PC-9 (cell line): ENCODE data around the gene PGK2.

ENCODE experiments used
- CTCF ChIP-seq: fragments of 200-600 bp; sonication (generic); conservative IDR thresholded peaks from 2 replicates; pipeline ENCODE4 v1.6.1; 2017; ENCODE audit warnings: mixed run types, antibody characterized with exemption, mild to moderate bottlenecking, moderate library complexity
- EZH2 ChIP-seq: fragments of 200-600 bp; sonication (generic); IDR thresholded peaks from 2 replicates; pipeline ENCODE4 v1.8.0; 2017; ENCODE audit warnings: antibody characterized with exemption, low read depth

- TF ChIP-seq CTCF (no peak), EZH2 (no peak)
Observed at GRCh38 chr6:49787176-49787575, at the start of gene PGK2.
